ENCODE measurements around the gene PRDM16. TPM values are rescaled to one million over a fixed set of nuclear protein-coding genes. Genes with fewer than 3 reads are reported as not detected.

The PRDM16 gene
- total RNA-seq, 1 experiment from 2014 or later = 1.6 TPM

- ATAC-seq (no peak), DNase-seq (ENCODE audit: low spot score) (no peak)
- ChIA-PET POLR2A (no interaction called here), CTCF (interaction anchor here (0.6 to 1.3 kb wide), 2 partner anchors 14 to 319 kb away, joined by 3 to 5 read pairs; no protein-coding TSS in a partner anchor)
- H3K27me3 Mint-ChIP-seq (ENCODE audit: low read depth) = no peaks in the 10 kb centered on the region
- no peaks in the 10 kb centered on the region for H3K4me1 Mint-ChIP-seq
- TF ChIP-seq ZNF281 (CRISPR knock-in tag; IDR thresholded peaks at IDR 0.05) (no peak), PRRX2 (CRISPR knock-in tag; IDR thresholded peaks at IDR 0.05) (no peak), ATF1 (CRISPR knock-in tag; IDR thresholded peaks at IDR 0.05) (no peak)
- H3K4me3 Mint-ChIP-seq = no peak overlapping the region
- H3K9me3 Mint-ChIP-seq = no peaks in the 10 kb centered on the region
- H3K36me3 Mint-ChIP-seq = no peaks in the 10 kb centered on the region
- no peak overlapping the region for H3K27ac Mint-ChIP-seq
Measured at GRCh38 chr1:3038113-3038551, 30.9 kb upstream of the PRDM16 start.

- no peak overlapping the region for H3K27ac Mint-ChIP-seq
- ChIA-PET CTCF (interaction anchor here (0.6 to 1.3 kb wide), 2 partner anchors 15 to 319 kb away, joined by 3 to 5 read pairs; no protein-coding TSS in a partner anchor), POLR2A (no interaction called here)
- no peaks in the 10 kb centered on the region for H3K27me3 Mint-ChIP-seq (ENCODE audit: low read depth)
- H3K9me3 Mint-ChIP-seq = no peaks in the 10 kb centered on the region
- TF ChIP-seq PREB (CRISPR knock-in tag; IDR thresholded peaks at IDR 0.05; ENCODE audit: borderline replicate concordance) = no peak
- no peak for TF ChIP-seq ESRRA (CRISPR knock-in tag; IDR thresholded peaks at IDR 0.05; ENCODE audit: borderline replicate concordance)
- no peak for TF ChIP-seq NR3C1 (CRISPR knock-in tag; conservative IDR thresholded peaks at IDR 0.05; ENCODE audit: low read depth)
- no peak for TF ChIP-seq EMX1 (CRISPR knock-in tag; IDR thresholded peaks at IDR 0.05)
- no peak for TF ChIP-seq GRHL2 (CRISPR knock-in tag; IDR thresholded peaks at IDR 0.05; ENCODE audit: insufficient replicate concordance, severe bottlenecking)
- no peaks in the 10 kb centered on the region for H3K4me1 Mint-ChIP-seq
- no peaks in the 10 kb centered on the region for H3K36me3 Mint-ChIP-seq
- no peak overlapping the region for H3K4me3 Mint-ChIP-seq
- no peak for ATAC-seq
- no peak for DNase-seq (ENCODE audit: low spot score)
Measured at GRCh38 chr1:3038571-3039181, 30.3 kb upstream of the PRDM16 start.

GRCh38 chr1:3040004-3040403 lies 29.0 kb upstream of the PRDM16 start:
- H3K27me3 Mint-ChIP-seq (ENCODE audit: low read depth) = 0 out of 2 replicates have a peak, but pooled peaks cover 2% of the 10 kb centered on the region
- no peak overlapping the region for H3K4me3 Mint-ChIP-seq
- no peaks in the 10 kb centered on the region for H3K4me1 Mint-ChIP-seq
- H3K36me3 Mint-ChIP-seq = no peaks in the 10 kb centered on the region
- DNase-seq (ENCODE audit: low spot score) (no peak), ATAC-seq (no peak)
- peaks cover 8% of the 10 kb centered on the region for H3K9me3 Mint-ChIP-seq
- H3K27ac Mint-ChIP-seq = no peak overlapping the region
- ChIA-PET POLR2A (no interaction called here), CTCF (no interaction called here)
- TF ChIP-seq NR3C1 (CRISPR knock-in tag; conservative IDR thresholded peaks at IDR 0.05; ENCODE audit: low read depth) (no peak), OVOL2 (CRISPR knock-in tag; IDR thresholded peaks at IDR 0.05; ENCODE audit: borderline replicate concordance) (no peak), ZBTB21 (CRISPR knock-in tag; IDR thresholded peaks at IDR 0.05; ENCODE audit: borderline replicate concordance) (no peak), ZNF512 (CRISPR knock-in tag; IDR thresholded peaks at IDR 0.05; ENCODE audit: borderline replicate concordance) (no peak), ZNF317 (CRISPR knock-in tag; IDR thresholded peaks at IDR 0.05; ENCODE audit: borderline replicate concordance, low read depth) (no peak), ARID4B (CRISPR knock-in tag; IDR thresholded peaks at IDR 0.05; ENCODE audit: borderline replicate concordance) (no peak), JUN (CRISPR knock-in tag; IDR thresholded peaks at IDR 0.05) (no peak), ETV6 (CRISPR knock-in tag; IDR thresholded peaks at IDR 0.05) (no peak), MAX (CRISPR knock-in tag; IDR thresholded peaks at IDR 0.05) (no peak), FOXK1 (CRISPR knock-in tag; IDR thresholded peaks at IDR 0.05) (no peak), PREB (CRISPR knock-in tag; IDR thresholded peaks at IDR 0.05; ENCODE audit: borderline replicate concordance) (no peak), E2F5 (CRISPR knock-in tag; IDR thresholded peaks at IDR 0.05) (no peak)
